Gastroesophageal sphincter (tissue), 3 donors: Measurements from ENCODE around the gene TP53BP2.

ENCODE experiments used
- POLR2A ChIP-seq, 2 donors: fragments of 450-650 bp; IDR thresholded peaks; one replicate each; pipeline ENCODE4 v1.6.1; 2017; ENCODE audit warnings: antibody characterized with exemption in 2 of 2, mild to moderate bottlenecking in 2 of 2, moderate library complexity in 1 of 2
- TF ChIP-seq, protein P1 (sequence below), 4 experiments: fragments of 200-600 bp in 2 of 4; fragments of 450-650 bp in 2 of 4; sonication (generic) in 1 of 4; IDR thresholded peaks; one replicate each; pipeline ENCODE4 v1.5.1; 2017 to 2019; ENCODE audit warnings: antibody characterized with exemption in 4 of 4, mild to moderate bottlenecking in 2 of 4, moderate library complexity in 2 of 4

DNA sequence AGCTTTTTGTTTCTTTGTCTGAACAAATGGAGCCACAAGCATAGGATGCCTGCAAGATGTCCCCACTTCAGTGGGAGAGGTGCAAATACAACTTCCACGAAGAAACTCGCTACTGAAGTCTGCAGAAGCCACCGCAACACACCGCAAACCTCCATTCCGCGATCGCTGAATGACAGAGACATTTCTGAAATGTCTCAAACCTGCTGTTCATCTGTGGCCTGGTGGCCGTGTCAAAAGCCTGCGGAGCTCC, 1.0 kb downstream of the TP53BP2 start:
- TF ChIP-seq, protein P1, sequence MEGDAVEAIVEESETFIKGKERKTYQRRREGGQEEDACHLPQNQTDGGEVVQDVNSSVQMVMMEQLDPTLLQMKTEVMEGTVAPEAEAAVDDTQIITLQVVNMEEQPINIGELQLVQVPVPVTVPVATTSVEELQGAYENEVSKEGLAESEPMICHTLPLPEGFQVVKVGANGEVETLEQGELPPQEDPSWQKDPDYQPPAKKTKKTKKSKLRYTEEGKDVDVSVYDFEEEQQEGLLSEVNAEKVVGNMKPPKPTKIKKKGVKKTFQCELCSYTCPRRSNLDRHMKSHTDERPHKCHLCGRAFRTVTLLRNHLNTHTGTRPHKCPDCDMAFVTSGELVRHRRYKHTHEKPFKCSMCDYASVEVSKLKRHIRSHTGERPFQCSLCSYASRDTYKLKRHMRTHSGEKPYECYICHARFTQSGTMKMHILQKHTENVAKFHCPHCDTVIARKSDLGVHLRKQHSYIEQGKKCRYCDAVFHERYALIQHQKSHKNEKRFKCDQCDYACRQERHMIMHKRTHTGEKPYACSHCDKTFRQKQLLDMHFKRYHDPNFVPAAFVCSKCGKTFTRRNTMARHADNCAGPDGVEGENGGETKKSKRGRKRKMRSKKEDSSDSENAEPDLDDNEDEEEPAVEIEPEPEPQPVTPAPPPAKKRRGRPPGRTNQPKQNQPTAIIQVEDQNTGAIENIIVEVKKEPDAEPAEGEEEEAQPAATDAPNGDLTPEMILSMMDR (IDR thresholded peaks at IDR 0.05) = no peak
- no peak for TF ChIP-seq POLR2A (IDR thresholded peaks at IDR 0.05)
